GM19035 (cell line): ENCODE data around the gene P2RY8.
"Not testable (repeated sequence)": the region's sequence is repeated elsewhere in the genome, so short reads cannot be mapped to it uniquely, and the experiment has no call there.

Experiments
- ATAC-seq: cut with Tn5 transposase; IDR thresholded peaks from one replicate; pipeline ENCODE4 v1.9.1; 2021; ENCODE audit not compliant: unreplicated experiment

Gene P2RY8

GRCh38 chrX:1447969-1448572, 88.9 kb downstream of the P2RY8 start:
- not testable (repeated sequence) for ATAC-seq

DNA sequence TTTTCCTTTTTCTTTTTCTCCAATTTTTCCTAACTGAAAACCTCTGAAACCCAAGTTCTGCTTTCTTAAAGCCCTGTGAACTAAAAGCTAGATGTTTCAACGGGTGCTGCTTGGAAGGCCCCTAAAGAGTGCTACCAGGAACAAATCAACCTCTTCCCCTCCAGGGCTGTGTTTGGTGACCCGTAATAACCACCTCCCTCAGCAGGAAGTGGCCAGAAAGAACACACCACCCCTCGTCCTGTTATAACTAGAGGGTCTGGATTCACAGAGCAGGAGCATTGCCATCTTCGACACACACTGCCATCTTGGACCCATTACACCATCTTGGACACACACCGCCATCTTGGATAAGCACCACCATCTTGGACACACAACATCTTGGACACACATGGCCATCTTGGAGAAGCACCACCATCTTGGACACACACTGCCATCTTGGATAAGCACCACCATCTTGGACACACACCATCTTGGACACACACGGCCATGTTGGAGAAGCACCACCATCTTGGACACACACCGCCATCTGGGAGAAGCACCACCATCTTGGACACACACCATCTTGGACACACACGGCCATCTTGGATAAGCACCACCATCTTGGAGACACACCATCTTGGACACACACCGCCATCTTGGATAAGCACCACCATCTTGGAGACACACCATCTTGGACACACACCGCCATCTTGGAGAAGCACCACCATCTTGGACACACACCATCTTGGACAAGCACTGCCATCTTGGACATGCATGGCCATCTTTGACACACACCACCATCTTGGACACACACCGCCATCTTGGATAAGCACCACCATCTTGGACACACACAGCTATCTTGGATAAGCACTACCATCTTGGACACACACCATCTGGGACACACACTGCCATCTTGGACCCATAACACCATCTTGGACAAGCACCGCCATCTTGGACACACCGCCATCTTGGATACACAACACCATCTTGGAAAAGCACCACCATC, 89.7 kb downstream of the P2RY8 start:
- not testable (repeated sequence) for ATAC-seq

GRCh38 chrX:1444561-1445500, 92.2 kb downstream of the P2RY8 start:
- ATAC-seq = no peak

GRCh38 chrX:1443496-1444075, 93.4 kb downstream of the P2RY8 start:
- no peak for ATAC-seq

GRCh38 chrX:1442724-1443367, 94.1 kb downstream of the P2RY8 start:
- ATAC-seq = no peak

DNA sequence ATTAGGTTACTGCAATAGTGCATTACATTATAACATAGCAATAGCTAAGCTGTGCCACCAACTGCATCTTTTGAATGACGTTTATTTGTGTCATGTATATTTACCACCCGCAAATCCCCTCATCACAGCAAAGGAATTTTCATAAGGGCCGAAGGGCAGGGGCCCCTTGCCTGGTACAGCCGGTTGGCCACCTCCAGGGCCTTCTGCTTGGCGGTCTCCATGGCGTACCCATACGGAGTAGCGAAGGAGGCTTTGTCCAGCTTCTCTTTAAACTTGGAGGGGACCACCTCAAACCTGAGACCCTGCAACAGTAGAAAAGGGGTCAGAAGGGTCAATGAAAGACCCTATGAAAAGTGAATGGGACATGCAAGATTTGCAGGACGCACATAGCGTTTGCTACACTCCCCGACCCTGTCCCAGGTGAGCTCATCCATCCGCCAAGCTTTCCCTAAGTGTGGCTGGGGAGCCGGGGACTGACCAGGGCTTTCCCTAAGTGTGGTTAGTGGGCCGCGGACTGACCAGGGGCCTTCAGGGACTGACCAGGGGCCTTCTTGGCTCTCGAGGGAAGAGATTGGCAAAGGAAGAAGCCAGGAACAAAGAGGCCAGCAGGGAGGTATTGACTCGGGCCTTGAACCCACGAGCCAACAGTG, 94.8 kb downstream of the P2RY8 start:
- ATAC-seq = no peak

DNA sequence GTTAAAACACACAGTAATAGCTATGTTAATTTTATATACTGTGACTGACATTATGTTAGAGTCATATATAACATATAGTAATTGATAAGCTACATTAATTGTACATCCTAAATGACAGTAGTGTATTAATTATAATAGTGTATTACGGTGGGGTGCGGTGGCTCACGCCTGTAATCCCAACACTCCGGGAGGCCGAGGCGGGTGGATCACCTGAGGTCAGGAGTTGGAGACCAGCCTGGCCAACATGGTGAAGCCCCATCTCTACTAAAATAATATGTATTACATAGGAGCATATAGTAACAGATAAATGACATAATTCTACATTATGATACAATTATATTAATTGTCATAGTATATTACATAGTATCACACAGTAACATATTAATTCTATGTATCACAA, 96.5 kb downstream of the P2RY8 start:
- ATAC-seq = no peak

- no peak for ATAC-seq
Measured at GRCh38 chrX:1435241-1435895, 101.6 kb downstream of the P2RY8 start.

GRCh38 chrX:1434871-1435240, 102.1 kb downstream of the P2RY8 start:
- ATAC-seq = no peak

- ATAC-seq = no peak
Measured at GRCh38 chrX:1433646-1434357, 103.2 kb downstream of the P2RY8 start.

- ATAC-seq = no peak
Measured at GRCh38 chrX:1430451-1430850, 106.5 kb downstream of the P2RY8 start.

GRCh38 chrX:1427756-1428155, 109.2 kb downstream of the P2RY8 start:
- no peak for ATAC-seq

DNA sequence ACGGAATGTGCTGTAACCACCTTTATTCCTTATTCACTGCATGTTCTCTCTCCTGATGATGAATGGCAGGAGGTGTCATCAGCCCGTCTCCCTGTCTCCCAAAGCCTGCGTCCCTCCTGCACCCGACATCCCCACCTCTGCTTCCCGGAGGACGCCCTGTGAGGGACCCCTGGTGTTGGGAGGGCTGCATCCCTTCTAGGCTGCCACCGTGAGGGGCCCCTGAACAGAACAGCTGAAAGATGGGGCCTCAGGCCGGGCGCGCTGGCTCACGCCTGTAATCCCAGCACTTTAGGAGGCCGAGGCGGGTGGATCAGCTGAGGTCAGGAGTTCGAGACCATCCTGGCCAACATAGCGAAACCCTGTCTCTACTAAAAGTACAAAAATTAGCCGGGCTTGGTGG, 110.7 kb downstream of the P2RY8 start:
- ATAC-seq = not testable (repeated sequence)

- ATAC-seq = no peak
Measured at GRCh38 chrX:1425381-1425780, 111.6 kb downstream of the P2RY8 start.

DNA sequence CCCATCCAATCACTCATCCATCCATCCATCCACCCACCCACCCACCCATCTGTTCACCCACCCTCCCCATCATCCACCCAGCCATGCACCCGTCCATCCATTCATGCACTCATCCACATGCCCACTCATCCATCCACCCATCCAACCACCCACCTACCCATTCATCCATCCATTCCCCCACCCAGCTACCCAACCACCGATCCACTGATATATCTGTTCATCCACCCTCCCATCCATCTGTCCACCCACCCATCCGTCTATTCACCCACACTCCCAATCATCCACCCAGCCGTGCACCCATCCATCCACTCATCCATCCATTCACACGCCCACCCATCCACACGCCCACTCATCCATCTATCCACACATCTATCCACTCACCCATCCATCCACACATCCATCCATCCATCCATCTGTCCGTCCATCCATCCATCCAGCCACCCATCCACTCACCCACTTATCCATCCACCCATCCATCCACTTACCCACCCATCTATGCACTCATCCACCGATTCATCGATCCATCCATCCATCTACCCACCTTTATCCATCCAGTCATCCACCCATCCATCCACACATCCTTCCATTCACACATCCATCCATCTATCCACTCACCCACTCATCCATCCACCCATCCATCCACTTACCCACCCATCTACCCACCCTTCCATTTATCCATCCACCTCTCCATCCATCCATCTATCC, 112.7 kb downstream of the P2RY8 start:
- no peak for ATAC-seq

DNA sequence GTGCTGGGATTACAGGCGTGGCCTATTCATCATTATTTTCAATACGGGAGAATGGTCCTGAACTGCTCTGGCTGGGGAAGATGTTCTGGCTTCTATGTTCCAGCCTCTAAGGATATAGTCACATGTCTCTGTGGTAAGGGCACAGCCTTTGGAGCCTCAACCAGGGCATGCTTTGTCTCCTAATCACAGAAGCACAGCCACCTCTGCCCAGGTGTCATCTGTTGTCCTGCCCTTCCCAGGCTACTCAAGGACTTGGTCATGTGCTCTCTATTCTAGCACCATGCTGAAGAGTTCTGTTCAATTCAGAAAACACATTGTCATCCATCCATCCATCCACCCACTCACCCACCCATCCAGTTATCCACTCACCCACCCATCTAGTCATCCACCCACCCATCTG, 113.8 kb downstream of the P2RY8 start:
- no peak for ATAC-seq

- ATAC-seq = no peak
Measured at GRCh38 chrX:1422135-1422465, 114.9 kb downstream of the P2RY8 start.

- no peak for ATAC-seq
Measured at GRCh38 chrX:1421433-1422134, 115.4 kb downstream of the P2RY8 start.
